Measurements from ENCODE around the gene SPACA9.

DNA sequence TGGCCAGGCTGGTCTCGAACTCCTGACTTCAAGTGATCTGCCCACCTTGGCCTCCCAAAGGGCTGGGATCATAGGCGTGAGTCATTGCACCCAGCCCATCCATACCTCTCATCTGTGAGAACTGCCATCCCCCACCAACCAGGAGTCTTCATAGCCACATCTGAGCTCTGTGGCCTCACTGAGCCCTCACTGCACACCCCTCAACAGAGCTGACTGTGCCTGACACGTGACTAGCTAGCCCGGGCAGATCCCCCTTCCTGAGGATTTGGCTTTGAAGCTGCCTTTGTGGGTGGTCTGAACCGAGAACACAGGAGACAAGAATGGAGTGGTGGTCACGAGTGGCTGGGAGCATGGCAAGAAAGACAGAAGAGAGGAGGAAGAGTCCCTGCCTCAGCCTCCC is 16.2 kb upstream of the SPACA9 start:
- TF ChIP-seq RFX5 (IDR thresholded peaks at IDR 0.05; ENCODE audit: low read depth, low read length): no peak
- TF ChIP-seq MEF2A (IDR thresholded peaks at IDR 0.05; ENCODE audit: insufficient read depth, low read depth, low read length): no peak
- TF ChIP-seq, protein P1, sequence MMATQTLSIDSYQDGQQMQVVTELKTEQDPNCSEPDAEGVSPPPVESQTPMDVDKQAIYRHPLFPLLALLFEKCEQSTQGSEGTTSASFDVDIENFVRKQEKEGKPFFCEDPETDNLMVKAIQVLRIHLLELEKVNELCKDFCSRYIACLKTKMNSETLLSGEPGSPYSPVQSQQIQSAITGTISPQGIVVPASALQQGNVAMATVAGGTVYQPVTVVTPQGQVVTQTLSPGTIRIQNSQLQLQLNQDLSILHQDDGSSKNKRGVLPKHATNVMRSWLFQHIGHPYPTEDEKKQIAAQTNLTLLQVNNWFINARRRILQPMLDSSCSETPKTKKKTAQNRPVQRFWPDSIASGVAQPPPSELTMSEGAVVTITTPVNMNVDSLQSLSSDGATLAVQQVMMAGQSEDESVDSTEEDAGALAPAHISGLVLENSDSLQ (IDR thresholded peaks at IDR 0.05): no peak
- TF ChIP-seq CEBPB (IDR thresholded peaks at IDR 0.05; ENCODE audit: borderline replicate concordance in 1 of 2, low read depth in 2 of 2, low read length in 2 of 2): no peak
- TF ChIP-seq SPI1 (IDR thresholded peaks at IDR 0.05; ENCODE audit: borderline replicate concordance, insufficient read depth, low read depth, low read length): no peak
- no peak for TF ChIP-seq MYC (IDR thresholded peaks at IDR 0.05; ENCODE audit: insufficient read depth, insufficient read length, insufficient replicate concordance, low read length, severe bottlenecking)
- TF ChIP-seq ELK1 (IDR thresholded peaks at IDR 0.05; ENCODE audit: low read depth, low read length): no peak
- TF ChIP-seq CTCF (IDR thresholded peaks at IDR 0.05 in 2 of 3, conservative IDR thresholded peaks at IDR 0.05 in 1 of 3; ENCODE audit: control insufficient read depth in 2 of 3, extremely low read depth in 1 of 3, insufficient read depth in 1 of 3, low read depth in 3 of 3, low read length in 3 of 3): no peak
- TF ChIP-seq POLR2AphosphoS5 (IDR thresholded peaks at IDR 0.05; ENCODE audit: low read length): no peak
- TF ChIP-seq, protein P2, sequence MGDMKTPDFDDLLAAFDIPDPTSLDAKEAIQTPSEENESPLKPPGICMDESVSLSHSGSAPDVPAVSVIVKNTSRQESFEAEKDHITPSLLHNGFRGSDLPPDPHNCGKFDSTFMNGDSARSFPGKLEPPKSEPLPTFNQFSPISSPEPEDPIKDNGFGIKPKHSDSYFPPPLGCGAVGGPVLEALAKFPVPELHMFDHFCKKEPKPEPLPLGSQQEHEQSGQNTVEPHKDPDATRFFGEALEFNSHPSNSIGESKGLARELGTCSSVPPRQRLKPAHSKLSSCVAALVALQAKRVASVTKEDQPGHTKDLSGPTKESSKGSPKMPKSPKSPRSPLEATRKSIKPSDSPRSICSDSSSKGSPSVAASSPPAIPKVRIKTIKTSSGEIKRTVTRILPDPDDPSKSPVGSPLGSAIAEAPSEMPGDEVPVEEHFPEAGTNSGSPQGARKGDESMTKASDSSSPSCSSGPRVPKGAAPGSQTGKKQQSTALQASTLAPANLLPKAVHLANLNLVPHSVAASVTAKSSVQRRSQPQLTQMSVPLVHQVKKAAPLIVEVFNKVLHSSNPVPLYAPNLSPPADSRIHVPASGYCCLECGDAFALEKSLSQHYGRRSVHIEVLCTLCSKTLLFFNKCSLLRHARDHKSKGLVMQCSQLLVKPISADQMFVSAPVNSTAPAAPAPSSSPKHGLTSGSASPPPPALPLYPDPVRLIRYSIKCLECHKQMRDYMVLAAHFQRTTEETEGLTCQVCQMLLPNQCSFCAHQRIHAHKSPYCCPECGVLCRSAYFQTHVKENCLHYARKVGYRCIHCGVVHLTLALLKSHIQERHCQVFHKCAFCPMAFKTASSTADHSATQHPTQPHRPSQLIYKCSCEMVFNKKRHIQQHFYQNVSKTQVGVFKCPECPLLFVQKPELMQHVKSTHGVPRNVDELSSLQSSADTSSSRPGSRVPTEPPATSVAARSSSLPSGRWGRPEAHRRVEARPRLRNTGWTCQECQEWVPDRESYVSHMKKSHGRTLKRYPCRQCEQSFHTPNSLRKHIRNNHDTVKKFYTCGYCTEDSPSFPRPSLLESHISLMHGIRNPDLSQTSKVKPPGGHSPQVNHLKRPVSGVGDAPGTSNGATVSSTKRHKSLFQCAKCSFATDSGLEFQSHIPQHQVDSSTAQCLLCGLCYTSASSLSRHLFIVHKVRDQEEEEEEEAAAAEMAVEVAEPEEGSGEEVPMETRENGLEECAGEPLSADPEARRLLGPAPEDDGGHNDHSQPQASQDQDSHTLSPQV (IDR thresholded peaks at IDR 0.05): no peak
- no peak for TF ChIP-seq ZZZ3 (IDR thresholded peaks at IDR 0.05; ENCODE audit: control insufficient read depth, insufficient read length, low read depth)
- no peak for TF ChIP-seq NRF1 (conservative IDR thresholded peaks at IDR 0.05; ENCODE audit: low read depth, low read length)
- TF ChIP-seq SREBF1 (IDR thresholded peaks at IDR 0.05; ENCODE audit: low read length): no peak

Measured in GM12878 (cell line).